ENCODE measurements around the gene SAMD15.

The SAMD15 gene

DNA sequence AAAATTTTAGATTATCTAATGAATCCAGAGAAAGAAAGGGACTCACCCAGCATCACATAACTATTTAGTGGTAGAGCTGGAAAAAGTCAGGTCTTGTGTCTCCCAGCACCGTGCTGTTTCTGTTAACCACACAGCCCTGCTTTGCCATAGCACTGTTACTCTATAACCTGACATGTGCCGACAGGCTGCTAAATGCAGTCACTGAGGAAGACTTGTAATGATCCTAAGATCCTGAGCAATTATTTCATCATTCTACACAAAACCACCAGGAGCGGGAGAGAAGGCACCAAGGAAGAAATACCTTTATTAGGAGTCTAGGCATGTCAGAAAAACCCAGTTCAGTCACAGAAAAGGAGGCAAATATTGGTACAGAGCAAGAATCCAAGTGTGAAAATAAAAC, 49.2 kb downstream of the SAMD15 start:
- Histone ChIP-seq H3K27ac (replicated peaks) (no peak overlapping the region), H3K4me3 (replicated peaks; ENCODE audit: insufficient read depth, low read length) (no peak overlapping the region), H3K27me3 (ENCODE audit: insufficient read depth, poor library complexity, severe bottlenecking) (no peaks in the 10 kb centered on the region)
- DNase-seq (ENCODE audit: low read depth in 1 of 2, low spot score in 1 of 2) = no peak
- no peak for TF ChIP-seq GABPA (IDR thresholded peaks at IDR 0.05; ENCODE audit: low read depth)
- TF ChIP-seq, protein P1, sequence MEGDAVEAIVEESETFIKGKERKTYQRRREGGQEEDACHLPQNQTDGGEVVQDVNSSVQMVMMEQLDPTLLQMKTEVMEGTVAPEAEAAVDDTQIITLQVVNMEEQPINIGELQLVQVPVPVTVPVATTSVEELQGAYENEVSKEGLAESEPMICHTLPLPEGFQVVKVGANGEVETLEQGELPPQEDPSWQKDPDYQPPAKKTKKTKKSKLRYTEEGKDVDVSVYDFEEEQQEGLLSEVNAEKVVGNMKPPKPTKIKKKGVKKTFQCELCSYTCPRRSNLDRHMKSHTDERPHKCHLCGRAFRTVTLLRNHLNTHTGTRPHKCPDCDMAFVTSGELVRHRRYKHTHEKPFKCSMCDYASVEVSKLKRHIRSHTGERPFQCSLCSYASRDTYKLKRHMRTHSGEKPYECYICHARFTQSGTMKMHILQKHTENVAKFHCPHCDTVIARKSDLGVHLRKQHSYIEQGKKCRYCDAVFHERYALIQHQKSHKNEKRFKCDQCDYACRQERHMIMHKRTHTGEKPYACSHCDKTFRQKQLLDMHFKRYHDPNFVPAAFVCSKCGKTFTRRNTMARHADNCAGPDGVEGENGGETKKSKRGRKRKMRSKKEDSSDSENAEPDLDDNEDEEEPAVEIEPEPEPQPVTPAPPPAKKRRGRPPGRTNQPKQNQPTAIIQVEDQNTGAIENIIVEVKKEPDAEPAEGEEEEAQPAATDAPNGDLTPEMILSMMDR (IDR thresholded peaks at IDR 0.05; ENCODE audit: insufficient read depth, low read length) = no peak
- TF ChIP-seq SPI1 (IDR thresholded peaks at IDR 0.05; ENCODE audit: borderline replicate concordance, low read depth) = no peak
- TF ChIP-seq REST (IDR thresholded peaks at IDR 0.05; ENCODE audit: insufficient replicate concordance, low read depth) = no peak
- TF ChIP-seq POLR2AphosphoS5 (IDR thresholded peaks at IDR 0.05; ENCODE audit: low read depth) = no peak

- no peak overlapping the region for H3K27ac ChIP-seq (replicated peaks)
- TF ChIP-seq GABPA (IDR thresholded peaks at IDR 0.05; ENCODE audit: low read depth) = no peak
- TF ChIP-seq REST (IDR thresholded peaks at IDR 0.05; ENCODE audit: insufficient replicate concordance, low read depth) = no peak
- TF ChIP-seq, protein P1 (IDR thresholded peaks at IDR 0.05; ENCODE audit: insufficient read depth, low read length) = no peak
- no peak for TF ChIP-seq POLR2AphosphoS5 (IDR thresholded peaks at IDR 0.05; ENCODE audit: low read depth)
- no peak for TF ChIP-seq SPI1 (IDR thresholded peaks at IDR 0.05; ENCODE audit: borderline replicate concordance, low read depth)
- DNase-seq (ENCODE audit: low read depth in 1 of 2, low spot score in 1 of 2) = no peak
- H3K4me3 ChIP-seq (replicated peaks; ENCODE audit: insufficient read depth, low read length) = no peak overlapping the region
- H3K27me3 ChIP-seq (ENCODE audit: insufficient read depth, poor library complexity, severe bottlenecking) = no peaks in the 10 kb centered on the region
Measured at GRCh38 chr14:77436042-77436441, 58.9 kb downstream of the SAMD15 start.

DNA sequence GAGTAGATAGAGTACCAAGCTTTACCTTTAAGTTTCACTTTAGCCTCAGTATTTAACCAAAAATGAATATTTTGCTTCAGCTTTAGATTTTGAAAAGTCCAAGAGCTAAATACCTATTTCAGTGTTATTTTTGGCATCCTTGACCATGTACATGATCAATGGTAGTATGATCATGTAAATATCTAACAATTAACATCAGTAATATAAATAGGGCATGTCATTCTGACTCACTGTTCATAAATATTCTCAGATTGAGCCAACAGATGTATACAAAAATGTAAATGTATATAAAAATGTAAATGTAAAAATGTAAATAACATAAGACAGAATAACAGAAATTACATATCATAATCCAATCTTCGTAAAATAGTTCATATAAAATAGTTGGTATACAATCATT, 61.4 kb downstream of the SAMD15 start:
- DNase-seq (ENCODE audit: low read depth in 1 of 2, low spot score in 1 of 2) = no peak
- TF ChIP-seq REST (IDR thresholded peaks at IDR 0.05; ENCODE audit: insufficient replicate concordance, low read depth) = no peak
- no peak for TF ChIP-seq GABPA (IDR thresholded peaks at IDR 0.05; ENCODE audit: low read depth)
- no peak for TF ChIP-seq POLR2AphosphoS5 (IDR thresholded peaks at IDR 0.05; ENCODE audit: low read depth)
- TF ChIP-seq SPI1 (IDR thresholded peaks at IDR 0.05; ENCODE audit: borderline replicate concordance, low read depth) = no peak
- TF ChIP-seq, protein P1 (IDR thresholded peaks at IDR 0.05; ENCODE audit: insufficient read depth, low read length) = no peak
- no peaks in the 10 kb centered on the region for H3K27me3 ChIP-seq (ENCODE audit: insufficient read depth, poor library complexity, severe bottlenecking)
- no peak overlapping the region for H3K27ac ChIP-seq (replicated peaks)
- H3K4me3 ChIP-seq (replicated peaks; ENCODE audit: insufficient read depth, low read length) = no peak overlapping the region
